CD4-positive, alpha-beta T cell treated with Interleukin-12 subunit alpha and Interleukin-12 subunit beta, for 1 hour (primary cell): Measurements from ENCODE around the gene WDPCP.
"Not testable (repeated sequence)": the region's sequence is repeated elsewhere in the genome, so short reads cannot be mapped to it uniquely, and the experiment has no call there.

Experiments used
- DNase-seq: peaks from one replicate; pipeline ENCODE4 v3.0.0-alpha.2; 2020

WDPCP gene

GRCh38 chr2:63195310-63195709, 393.0 kb downstream of the WDPCP start:
- no peak for DNase-seq

DNA sequence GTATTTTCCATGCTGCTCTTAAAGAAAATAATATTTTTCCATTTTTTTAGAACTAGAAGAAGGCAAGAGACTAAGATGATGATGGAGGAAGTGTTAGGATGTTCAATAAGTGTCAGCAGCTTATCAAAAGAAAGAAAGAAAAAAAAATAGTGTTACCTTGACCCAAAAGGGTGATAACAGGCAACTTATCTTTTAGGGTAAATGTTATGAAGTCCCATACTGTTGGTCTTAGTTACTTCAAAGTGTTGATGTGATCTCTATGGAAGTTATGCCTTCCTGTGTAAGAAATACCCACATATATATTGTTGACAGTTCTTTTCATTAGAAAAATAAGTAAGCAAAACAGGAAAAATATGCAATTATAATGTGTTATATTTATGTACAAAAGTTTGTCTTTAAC, 394.1 kb downstream of the WDPCP start:
- DNase-seq, result no peak

DNA sequence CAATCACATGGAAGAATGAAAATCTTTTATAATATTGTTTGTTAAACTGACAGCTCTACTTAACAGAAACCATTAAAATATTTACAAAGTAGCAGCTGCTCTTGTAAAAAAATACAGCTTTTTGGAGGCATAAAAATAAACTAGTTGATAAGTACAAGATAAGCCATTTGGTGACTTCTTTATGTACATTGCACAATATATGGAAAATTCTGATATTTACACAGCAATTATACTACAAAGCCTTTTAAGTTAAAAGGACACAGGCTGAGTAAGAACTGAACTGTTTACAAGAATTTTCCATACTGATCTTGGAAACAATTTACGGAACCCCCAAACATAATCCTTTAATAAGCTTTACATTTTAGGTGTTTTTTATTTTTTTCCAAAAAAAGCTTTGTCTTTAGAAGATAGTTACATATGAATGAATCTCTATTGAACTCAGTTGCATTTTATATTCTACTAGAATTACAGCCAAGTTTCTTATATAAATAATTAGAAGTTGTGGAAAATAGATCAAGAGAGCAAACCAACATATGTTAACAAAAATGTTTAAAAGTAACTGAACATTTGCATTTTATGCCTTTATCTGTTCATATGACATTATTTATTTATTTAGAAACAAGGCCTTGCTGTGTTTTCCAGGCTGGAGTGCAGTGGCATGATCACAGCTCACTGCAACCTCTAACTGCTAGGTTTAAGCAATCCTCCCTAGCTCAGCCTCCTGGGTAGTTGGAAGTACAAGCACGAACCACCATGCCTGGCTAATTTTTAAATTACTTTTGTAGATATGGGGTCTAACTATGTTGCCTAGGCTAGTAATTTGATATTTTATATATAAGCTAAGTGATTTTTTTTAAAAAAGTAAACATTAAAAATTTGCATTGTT, 395.1 kb downstream of the WDPCP start:
- no peak for DNase-seq

DNA sequence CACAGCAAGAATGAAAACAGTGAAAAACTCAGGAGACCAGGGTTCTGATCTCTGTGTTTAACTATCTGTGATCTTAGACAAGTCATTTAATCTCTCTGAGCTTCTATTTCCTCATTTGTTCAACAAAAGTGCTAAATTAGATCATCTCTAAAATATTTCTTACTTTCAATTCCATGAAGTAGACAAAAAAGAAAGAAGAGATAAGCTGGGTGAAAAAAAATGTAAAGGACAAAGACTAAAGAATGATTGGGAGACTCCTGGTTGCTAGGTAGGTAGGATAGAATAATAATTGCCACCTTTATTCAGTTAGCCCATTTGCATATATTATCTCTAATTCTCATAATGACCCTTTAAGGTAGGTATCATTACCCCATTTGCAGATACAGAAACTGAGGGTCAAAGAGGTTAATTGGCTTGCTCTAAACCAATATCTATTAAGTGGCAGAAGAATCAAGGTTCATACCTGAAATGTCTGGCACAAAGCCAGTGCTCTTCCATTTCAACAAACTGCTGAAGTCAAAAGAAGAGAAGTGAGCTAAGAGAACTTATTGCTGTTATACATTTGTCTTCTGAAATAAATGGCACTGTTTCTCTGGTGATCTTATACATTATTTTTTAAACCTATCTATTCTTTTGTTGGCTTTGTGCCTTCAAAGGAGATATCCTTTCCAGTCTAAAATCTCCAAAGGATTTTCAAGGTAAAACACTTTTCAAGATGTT, 395.9 kb downstream of the WDPCP start:
- no peak for DNase-seq

- no peak for DNase-seq
Observed at GRCh38 chr2:63189026-63189425, 399.3 kb downstream of the WDPCP start.

- no peak for DNase-seq
Observed at GRCh38 chr2:63186331-63186730, 401.9 kb downstream of the WDPCP start.

- DNase-seq, result no peak
Observed at GRCh38 chr2:63163161-63163820, 425.0 kb downstream of the WDPCP start.

- DNase-seq, result no peak
Observed at GRCh38 chr2:63159262-63159661, 429.0 kb downstream of the WDPCP start.

DNA sequence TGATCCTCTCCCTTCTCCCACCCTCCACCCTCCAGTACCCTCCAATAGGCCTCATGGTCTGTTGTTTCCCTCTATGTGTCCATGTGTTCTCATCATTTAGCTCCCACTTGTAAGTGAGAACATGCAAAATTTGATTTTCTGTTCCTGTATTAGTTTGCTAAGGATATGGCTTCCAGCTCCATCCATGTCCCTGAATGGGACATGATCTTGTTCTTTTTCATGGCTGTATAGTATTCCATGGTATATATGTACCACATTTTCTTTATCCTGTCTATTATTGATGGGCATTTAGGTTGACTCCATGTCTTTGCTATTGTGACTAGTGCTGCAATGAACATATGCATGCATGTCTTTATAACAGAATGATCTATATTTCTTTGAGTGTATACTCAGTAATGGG, 451.6 kb downstream of the WDPCP start:
- DNase-seq, result not testable (repeated sequence)

- DNase-seq, result no peak
Observed at GRCh38 chr2:63132020-63132419, 456.3 kb downstream of the WDPCP start.

- no peak for DNase-seq
Observed at GRCh38 chr2:63131196-63131595, 457.1 kb downstream of the WDPCP start.

GRCh38 chr2:63127594-63127993, 460.7 kb downstream of the WDPCP start:
- no peak for DNase-seq

DNA sequence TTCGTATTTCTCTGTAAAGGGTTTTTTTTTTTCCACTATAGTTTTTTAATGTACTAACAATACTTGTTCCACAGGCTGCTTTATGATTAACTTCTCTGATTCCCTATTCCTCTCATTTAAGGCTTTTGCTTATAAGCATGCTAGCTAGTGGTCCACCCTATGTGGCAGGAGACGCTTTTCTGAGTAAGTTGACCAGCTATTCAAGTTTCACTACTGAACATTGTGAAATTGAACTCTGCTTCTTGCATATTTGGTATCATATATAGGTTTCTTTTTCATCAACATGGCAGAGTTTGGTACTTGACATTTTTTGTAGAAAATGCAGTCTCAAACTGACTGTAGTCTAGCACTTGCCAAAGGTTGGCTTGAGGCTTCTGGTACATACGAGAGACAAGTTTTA, 463.4 kb downstream of the WDPCP start:
- no peak for DNase-seq

- DNase-seq, result no peak
Observed at GRCh38 chr2:63124218-63124617, 464.1 kb downstream of the WDPCP start.

- DNase-seq, result no peak
Observed at GRCh38 chr2:63122921-63123320, 465.4 kb downstream of the WDPCP start.

GRCh38 chr2:63121055-63121834, 467.0 kb downstream of the WDPCP start:
- no peak for DNase-seq

- no peak for DNase-seq
Observed at GRCh38 chr2:63118821-63119220, 469.5 kb downstream of the WDPCP start.

- no peak for DNase-seq
Observed at GRCh38 chr2:63104482-63104881, 483.8 kb downstream of the WDPCP start.

- no peak for DNase-seq
Observed at GRCh38 chr2:63101954-63102353, 486.3 kb downstream of the WDPCP start.

DNA sequence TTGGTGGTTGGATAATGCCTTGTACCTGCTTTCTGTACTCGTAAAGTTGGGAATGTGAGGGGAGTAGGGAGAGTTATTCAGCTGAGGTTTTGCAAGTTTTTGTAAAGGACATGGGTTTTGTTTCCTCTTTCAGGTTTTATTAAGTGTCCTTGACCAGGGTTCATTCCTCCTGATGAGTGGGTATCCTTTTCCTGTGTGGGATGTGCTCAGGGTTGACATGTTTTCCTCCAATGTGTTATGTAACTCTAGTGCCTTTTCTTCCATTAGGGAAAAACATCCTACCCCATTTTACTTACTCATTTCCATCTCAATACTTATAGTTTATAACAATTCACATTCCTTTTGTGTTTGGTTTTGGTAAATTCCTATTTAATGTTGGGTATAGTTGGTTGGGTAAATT, 489.2 kb downstream of the WDPCP start:
- DNase-seq, result no peak

DNA sequence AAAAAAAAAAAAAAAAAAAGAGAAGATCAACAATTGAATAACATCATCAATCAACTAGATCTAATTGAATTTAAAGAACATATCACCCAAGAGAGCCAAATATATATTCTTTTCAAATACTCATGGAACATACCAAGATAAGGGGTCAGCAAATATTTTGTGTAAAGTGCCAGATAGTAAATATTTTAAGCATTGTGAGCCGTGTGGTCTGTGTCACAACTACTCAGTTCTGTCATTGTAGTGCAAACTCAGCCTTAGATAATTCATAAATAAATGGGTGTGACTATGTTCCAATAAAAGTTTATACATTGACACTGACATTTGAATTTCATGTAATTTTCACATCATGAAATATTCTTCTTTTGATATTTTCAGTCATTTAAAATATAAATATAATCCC, 491.8 kb downstream of the WDPCP start:
- no peak for DNase-seq

GRCh38 chr2:63093502-63093901, 494.8 kb downstream of the WDPCP start:
- DNase-seq, result no peak

DNA sequence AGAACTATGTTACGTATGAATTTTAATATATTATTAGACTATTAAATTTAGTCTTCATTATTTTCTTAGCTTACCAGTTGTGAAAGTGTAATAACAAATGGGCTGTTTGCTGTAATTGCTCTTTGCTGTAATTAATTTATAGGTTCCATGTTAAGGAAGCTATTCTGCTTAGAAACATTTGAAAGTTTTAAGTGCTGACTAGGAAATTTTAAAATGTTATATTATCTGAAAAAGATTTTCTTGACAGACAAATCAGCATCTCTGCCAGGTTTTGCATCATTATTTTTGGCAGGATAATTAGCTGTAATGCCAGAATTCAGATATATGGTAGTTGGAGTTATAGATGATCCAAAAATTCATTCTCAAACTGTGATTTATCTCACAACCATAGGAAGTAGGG, 495.4 kb downstream of the WDPCP start:
- DNase-seq, result no peak
